GM12875 (cell line): ENCODE measurements around the gene GRID1.

ENCODE experiments used
- H3K4me3 ChIP-seq: one replicate; pipeline ENCODE4 v1.5.1; 2011; ENCODE audit warnings: low read depth, low read length, control low read depth
- TF ChIP-seq, protein P1 (sequence below): IDR thresholded peaks from 2 replicates; pipeline ENCODE4 v1.5.1; 2011; ENCODE audit warnings: low read depth, mild to moderate bottlenecking, control low read depth, inconsistent platforms, low read length, moderate library complexity, borderline replicate concordance; ENCODE audit not compliant: insufficient read depth

Gene GRID1

DNA sequence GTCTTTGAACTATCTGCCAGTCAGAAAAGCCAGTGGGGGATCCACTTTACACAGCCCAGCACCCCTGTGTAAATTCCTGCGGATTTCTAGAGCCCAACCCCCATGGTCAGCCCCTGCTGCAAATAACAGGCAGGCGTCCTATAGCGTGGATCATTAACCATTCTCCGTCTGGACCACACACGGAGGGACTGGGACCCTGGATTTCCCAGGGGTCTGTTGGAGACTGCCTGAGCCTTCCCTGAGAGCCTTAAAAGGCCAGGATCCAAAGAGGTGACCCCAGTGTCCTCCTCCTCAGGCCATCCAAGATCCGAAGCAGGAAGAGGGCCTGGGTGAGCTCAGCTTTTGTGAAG lies 11.2 kb upstream of the GRID1 start:
- TF ChIP-seq, protein P1, sequence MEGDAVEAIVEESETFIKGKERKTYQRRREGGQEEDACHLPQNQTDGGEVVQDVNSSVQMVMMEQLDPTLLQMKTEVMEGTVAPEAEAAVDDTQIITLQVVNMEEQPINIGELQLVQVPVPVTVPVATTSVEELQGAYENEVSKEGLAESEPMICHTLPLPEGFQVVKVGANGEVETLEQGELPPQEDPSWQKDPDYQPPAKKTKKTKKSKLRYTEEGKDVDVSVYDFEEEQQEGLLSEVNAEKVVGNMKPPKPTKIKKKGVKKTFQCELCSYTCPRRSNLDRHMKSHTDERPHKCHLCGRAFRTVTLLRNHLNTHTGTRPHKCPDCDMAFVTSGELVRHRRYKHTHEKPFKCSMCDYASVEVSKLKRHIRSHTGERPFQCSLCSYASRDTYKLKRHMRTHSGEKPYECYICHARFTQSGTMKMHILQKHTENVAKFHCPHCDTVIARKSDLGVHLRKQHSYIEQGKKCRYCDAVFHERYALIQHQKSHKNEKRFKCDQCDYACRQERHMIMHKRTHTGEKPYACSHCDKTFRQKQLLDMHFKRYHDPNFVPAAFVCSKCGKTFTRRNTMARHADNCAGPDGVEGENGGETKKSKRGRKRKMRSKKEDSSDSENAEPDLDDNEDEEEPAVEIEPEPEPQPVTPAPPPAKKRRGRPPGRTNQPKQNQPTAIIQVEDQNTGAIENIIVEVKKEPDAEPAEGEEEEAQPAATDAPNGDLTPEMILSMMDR = no peak
- no peak overlapping the region for H3K4me3 ChIP-seq

DNA sequence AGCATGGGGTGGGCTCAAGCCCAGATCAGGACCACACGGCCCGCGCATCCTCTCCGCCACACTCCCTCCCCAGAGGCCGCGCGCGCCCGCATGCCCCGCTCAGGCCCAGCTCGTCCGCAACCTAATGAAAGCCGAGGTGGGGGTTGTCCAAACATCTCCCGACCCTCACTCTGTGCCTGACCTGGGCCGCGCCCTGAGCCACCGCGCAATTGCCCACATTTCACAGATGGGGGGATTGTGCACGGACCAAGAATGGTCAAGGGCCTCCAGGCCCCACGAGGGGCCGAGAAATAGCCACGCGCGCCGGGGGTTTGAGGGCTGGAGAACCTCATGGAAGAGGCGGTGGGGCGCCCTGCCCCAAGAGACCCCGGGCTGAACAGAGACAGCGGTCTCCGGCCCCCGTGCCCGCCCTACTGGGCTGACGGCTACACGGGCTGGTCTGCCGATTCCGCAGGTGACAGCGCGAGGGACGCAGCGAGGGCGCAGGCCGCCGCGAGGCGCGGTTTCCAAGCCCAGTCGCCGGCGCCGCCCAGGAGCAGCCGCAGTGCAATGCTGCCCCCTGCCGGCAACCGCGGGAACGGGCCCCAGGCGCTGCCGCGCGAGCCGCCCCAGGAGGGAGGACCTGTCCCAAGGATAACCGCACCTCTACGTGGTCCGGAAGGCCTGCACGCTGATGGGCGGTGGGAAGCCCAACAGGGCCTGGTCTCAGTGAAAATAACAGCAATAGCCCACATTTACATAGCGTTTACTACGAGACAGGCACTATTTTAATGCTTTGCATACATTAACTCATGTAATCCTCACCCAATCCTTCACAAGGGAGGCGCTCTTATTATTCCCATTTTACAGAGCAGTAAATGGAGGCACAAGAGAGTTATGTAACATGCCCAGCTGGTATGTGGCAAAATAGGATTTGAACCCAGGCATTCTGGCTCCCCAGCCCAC lies 10.5 kb upstream of the GRID1 start:
- TF ChIP-seq, protein P1 = peak; percentile 99
- H3K4me3 ChIP-seq = no peak overlapping the region

DNA sequence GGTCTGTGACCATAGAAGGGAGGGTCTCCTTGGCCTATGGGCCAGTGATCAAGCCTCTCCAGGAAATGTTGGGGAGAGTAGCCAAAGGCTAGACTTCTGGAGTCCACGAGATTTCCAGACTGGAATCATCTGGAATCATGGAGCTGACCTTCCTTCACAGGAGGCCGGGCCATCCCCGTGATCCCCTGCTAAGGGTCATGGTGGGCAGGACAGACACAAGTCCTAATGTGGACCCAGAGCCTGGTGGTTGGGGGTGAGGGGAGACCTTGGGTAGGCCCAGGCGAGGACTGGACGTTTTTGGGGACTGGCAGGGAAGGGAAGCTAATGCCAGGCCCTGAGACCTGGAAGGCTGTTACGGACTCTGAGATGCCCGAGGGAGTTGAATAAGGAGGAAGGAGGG lies 9.8 kb upstream of the GRID1 start:
- H3K4me3 ChIP-seq = no peak overlapping the region
- TF ChIP-seq, protein P1 = no peak

DNA sequence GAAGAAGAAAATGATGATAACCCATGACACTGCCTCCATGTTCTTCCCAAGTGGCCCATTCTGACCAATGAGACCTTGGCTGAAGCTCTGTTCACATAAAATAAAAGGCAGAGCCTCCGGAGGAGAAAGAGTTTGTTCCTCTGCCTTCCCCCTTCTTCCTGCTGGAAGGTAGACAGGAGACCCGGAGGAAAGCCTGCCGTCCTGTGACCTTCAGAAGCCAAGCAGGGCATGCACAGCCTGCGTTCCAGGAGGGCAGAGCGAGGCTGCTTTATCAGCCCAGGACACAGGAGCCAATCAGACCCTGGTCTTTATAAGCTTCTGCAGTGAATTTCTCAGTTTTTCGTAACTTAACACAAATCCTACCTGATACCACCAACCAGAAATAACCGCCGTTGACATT lies 8.6 kb upstream of the GRID1 start:
- TF ChIP-seq, protein P1 = no peak
- no peak overlapping the region for H3K4me3 ChIP-seq

DNA sequence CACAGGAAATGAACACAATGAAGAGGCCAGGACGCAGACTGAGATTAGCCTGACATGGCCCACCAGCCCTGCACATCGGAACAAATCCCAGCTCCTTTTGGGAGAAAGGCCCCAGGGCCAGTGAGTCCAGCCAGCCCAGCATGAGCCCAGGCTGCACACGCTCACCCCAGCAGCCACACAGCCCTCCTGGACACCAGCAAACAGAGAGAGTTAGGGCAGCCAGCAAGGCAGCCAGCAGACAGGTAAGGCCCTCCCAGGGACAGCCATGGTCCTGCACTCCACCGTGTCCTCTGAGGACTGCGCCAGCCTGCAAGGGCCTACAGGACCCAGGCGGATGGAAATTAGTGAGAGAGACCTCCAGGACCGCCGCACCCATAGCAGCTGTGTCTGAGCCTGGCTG lies 8.1 kb upstream of the GRID1 start:
- TF ChIP-seq, protein P1 = no peak
- no peak overlapping the region for H3K4me3 ChIP-seq

DNA sequence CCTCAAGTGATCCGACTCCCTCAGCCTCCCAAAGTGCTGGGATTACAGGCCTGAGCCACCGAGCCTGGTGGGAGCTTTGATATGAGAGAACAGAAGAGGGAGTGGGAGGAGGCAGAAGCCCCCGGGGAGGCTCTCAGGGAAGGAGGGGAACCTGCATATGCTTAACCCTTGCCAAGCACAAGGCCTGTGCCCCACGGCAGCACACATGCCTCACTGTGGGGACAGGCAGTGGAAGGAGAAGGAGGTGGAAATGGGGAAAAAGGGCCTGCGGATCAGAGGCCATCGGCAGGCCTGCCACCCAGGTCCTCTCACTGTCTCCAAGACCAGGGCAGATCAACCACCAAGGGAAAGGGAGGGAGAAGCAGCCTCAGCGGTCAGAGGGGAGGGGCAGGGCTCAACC lies 7.2 kb upstream of the GRID1 start:
- H3K4me3 ChIP-seq = no peak overlapping the region
- TF ChIP-seq, protein P1 = no peak

DNA sequence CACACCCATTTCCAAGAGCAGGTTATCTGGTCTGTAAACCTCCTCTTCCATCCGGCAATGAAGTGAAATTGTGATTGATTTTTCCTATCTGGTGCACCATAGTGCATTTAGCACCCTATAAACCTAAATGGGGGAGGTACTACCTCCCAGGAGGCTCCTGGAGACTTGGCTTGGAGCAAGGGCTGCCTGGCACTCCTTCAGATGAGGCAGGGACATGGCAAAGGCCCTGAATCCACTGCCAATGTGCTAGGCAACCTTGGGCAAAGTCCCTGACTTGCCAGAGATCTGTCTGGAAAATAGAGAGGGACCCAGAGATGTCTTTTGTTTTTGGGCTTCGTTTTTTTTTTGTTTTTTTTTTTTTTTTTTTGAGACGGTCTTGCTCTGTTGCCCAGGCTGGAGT lies 6.7 kb upstream of the GRID1 start:
- H3K4me3 ChIP-seq = no peak overlapping the region
- TF ChIP-seq, protein P1 = no peak
